Measurements from ENCODE around the gene GNB4.

- TF ChIP-seq CTCF (IDR thresholded peaks at IDR 0.05) (no peak), EP300 (IDR thresholded peaks at IDR 0.05) (no peak), POLR2A (IDR thresholded peaks at IDR 0.05) (no peak)
Observed at GRCh38 chr3:179438841-179439240, 12.4 kb downstream of the GNB4 start.
